Measurements from ENCODE around the gene NABP1.

Gene NABP1

GRCh38 chr2:191705701-191706100, 27.8 kb downstream of the NABP1 start:
- TF ChIP-seq OSR1 (CRISPR knock-in tag; IDR thresholded peaks at IDR 0.05) (no peak), TCF4 (CRISPR knock-in tag; IDR thresholded peaks at IDR 0.05; ENCODE audit: borderline replicate concordance) (no peak), BACH2 (CRISPR knock-in tag; IDR thresholded peaks at IDR 0.05; ENCODE audit: borderline replicate concordance) (no peak), ESRRG (CRISPR knock-in tag; IDR thresholded peaks at IDR 0.05) (no peak)
- ATAC-seq, result no peak

- no peak for TF ChIP-seq GLIS3 (CRISPR knock-in tag; IDR thresholded peaks at IDR 0.05)
- no peak for TF ChIP-seq ZFP30 (CRISPR knock-in tag; IDR thresholded peaks at IDR 0.05)
- no peak for TF ChIP-seq CSDC2 (CRISPR knock-in tag; IDR thresholded peaks at IDR 0.05)
- no peak for TF ChIP-seq SNAI2 (CRISPR knock-in tag; IDR thresholded peaks at IDR 0.05)
- no peak for TF ChIP-seq ESRRG (CRISPR knock-in tag; IDR thresholded peaks at IDR 0.05)
- ATAC-seq, result no peak
Observed at GRCh38 chr2:191706791-191707190, 28.9 kb downstream of the NABP1 start.

- TF ChIP-seq CREB5 (CRISPR knock-in tag; IDR thresholded peaks at IDR 0.05; ENCODE audit: low read depth) (no peak), CSRNP3 (CRISPR knock-in tag; IDR thresholded peaks at IDR 0.05) (no peak), ESRRG (CRISPR knock-in tag; IDR thresholded peaks at IDR 0.05) (no peak), ZC3H10 (CRISPR knock-in tag; IDR thresholded peaks at IDR 0.05) (no peak), ZNF8 (CRISPR knock-in tag; IDR thresholded peaks at IDR 0.05) (no peak), BACH2 (CRISPR knock-in tag; IDR thresholded peaks at IDR 0.05; ENCODE audit: borderline replicate concordance) (no peak), ZNF565 (CRISPR knock-in tag; conservative IDR thresholded peaks at IDR 0.05; ENCODE audit: low read depth) (no peak), TCF4 (CRISPR knock-in tag; IDR thresholded peaks at IDR 0.05; ENCODE audit: borderline replicate concordance) (no peak), POU6F1 (CRISPR knock-in tag; IDR thresholded peaks at IDR 0.05; ENCODE audit: borderline replicate concordance, low read depth) (no peak), OSR1 (CRISPR knock-in tag; IDR thresholded peaks at IDR 0.05) (no peak), ZFP30 (CRISPR knock-in tag; IDR thresholded peaks at IDR 0.05) (no peak), TSHZ2 (CRISPR knock-in tag; IDR thresholded peaks at IDR 0.05) (no peak)
- no peak for ATAC-seq
Observed at GRCh38 chr2:191707542-191707941, 29.6 kb downstream of the NABP1 start.

GRCh38 chr2:191710411-191710900, 32.5 kb downstream of the NABP1 start:
- no peak for TF ChIP-seq ZC3H10 (CRISPR knock-in tag; IDR thresholded peaks at IDR 0.05)
- no peak for TF ChIP-seq ZNF565 (CRISPR knock-in tag; conservative IDR thresholded peaks at IDR 0.05; ENCODE audit: low read depth)
- TF ChIP-seq RARB (CRISPR knock-in tag; IDR thresholded peaks at IDR 0.05), result no peak
- no peak for TF ChIP-seq ZNF8 (CRISPR knock-in tag; IDR thresholded peaks at IDR 0.05)
- no peak for TF ChIP-seq ZFP3 (CRISPR knock-in tag; IDR thresholded peaks at IDR 0.05)
- TF ChIP-seq ESRRG (CRISPR knock-in tag; IDR thresholded peaks at IDR 0.05), result no peak
- no peak for TF ChIP-seq CREB5 (CRISPR knock-in tag; IDR thresholded peaks at IDR 0.05; ENCODE audit: low read depth)
- TF ChIP-seq ISL1 (CRISPR knock-in tag; IDR thresholded peaks at IDR 0.05), result no peak
- peak; percentile 83 for ATAC-seq

Data from SK-N-SH treated with all-trans-retinoic acid at 6 μM for 48 hours (cell line).